Mesenchymal stem cell (in vitro differentiated cells and primary cell): ENCODE data around the gene ABCB9.

Experiments
- DNase-seq: peaks from one replicate; pipeline ENCODE4 v3.0.0-alpha.2; 2013
- H2AFZ ChIP-seq: one replicate; pipeline ENCODE4 v1.6.1; 2013; ENCODE audit warnings: low read depth, mild to moderate bottlenecking, control low read depth, inconsistent platforms, low read length, moderate library complexity
- H2AK5ac ChIP-seq: 2 replicates; pipeline ENCODE4 v1.6.1; 2013; ENCODE audit warnings: low read length, moderate library complexity, mild to moderate bottlenecking, inconsistent platforms; ENCODE audit not compliant: severe bottlenecking
- H2BK120ac ChIP-seq: one replicate; pipeline ENCODE4 v1.6.1; 2013; ENCODE audit warnings: low read depth, mild to moderate bottlenecking, inconsistent platforms, low read length, moderate library complexity
- H2BK12ac ChIP-seq, 2 experiments: one replicate each; pipeline ENCODE4 v1.6.1; 2013; ENCODE audit warnings: inconsistent platforms in 2 of 2, low read length in 2 of 2, mild to moderate bottlenecking in 2 of 2, moderate library complexity in 2 of 2, control low read depth in 1 of 2
- H2BK15ac ChIP-seq: one replicate; pipeline ENCODE4 v1.6.1; 2013; ENCODE audit warnings: mild to moderate bottlenecking, low read depth, inconsistent platforms; ENCODE audit not compliant: poor library complexity, severe bottlenecking
- H2BK5ac ChIP-seq: 2 replicates; pipeline ENCODE4 v1.6.1; 2013; ENCODE audit warnings: low read depth, mild to moderate bottlenecking, low read length, control low read depth, inconsistent platforms; ENCODE audit not compliant: poor library complexity, severe bottlenecking
- H3K14ac ChIP-seq, 2 experiments: one replicate each; pipeline ENCODE4 v1.6.1; 2013; ENCODE audit warnings: inconsistent platforms in 2 of 2, low read length in 2 of 2, control low read depth in 1 of 2, mild to moderate bottlenecking in 1 of 2, moderate library complexity in 1 of 2
- H3K18ac ChIP-seq, 2 experiments: one replicate each; pipeline ENCODE4 v1.6.1; 2013; ENCODE audit warnings: inconsistent platforms in 2 of 2, low read length in 2 of 2, control low read depth in 1 of 2, low read depth in 1 of 2, mild to moderate bottlenecking in 1 of 2
- H3K23ac ChIP-seq, 2 experiments: one replicate each; pipeline ENCODE4 v1.6.1; 2013; ENCODE audit warnings: inconsistent platforms in 2 of 2, low read length in 2 of 2, mild to moderate bottlenecking in 2 of 2, moderate library complexity in 2 of 2, control low read depth in 1 of 2
- H3K27ac ChIP-seq: 2 replicates; pipeline ENCODE4 v1.5.1; 2013; ENCODE audit warnings: mild to moderate bottlenecking, moderate library complexity, low read length, control low read depth, inconsistent platforms; ENCODE audit not compliant: poor library complexity, severe bottlenecking
- H3K27me3 ChIP-seq, 2 experiments: 2 replicates each; pipeline versions ENCODE4 v1.6.1 to v1.7.0; 2013; ENCODE audit warnings: low read length in 2 of 2, mild to moderate bottlenecking in 2 of 2, moderate library complexity in 2 of 2, control low read depth in 1 of 2, inconsistent platforms in 1 of 2; ENCODE audit not compliant: control insufficient read depth in 1 of 2, insufficient read depth in 1 of 2
- H3K36me3 ChIP-seq, 2 experiments: 2 replicates each; pipeline versions ENCODE4 v1.6.1 to v1.7.0; 2013; ENCODE audit warnings: low read length in 2 of 2, control low read depth in 1 of 2, inconsistent platforms in 1 of 2, low read depth in 1 of 2, mild to moderate bottlenecking in 1 of 2; ENCODE audit not compliant: insufficient read depth in 2 of 2, control insufficient read depth in 1 of 2
- H3K4ac ChIP-seq, 2 experiments: one replicate each; pipeline ENCODE4 v1.6.1; 2013; ENCODE audit warnings: inconsistent platforms in 2 of 2, low read length in 2 of 2, mild to moderate bottlenecking in 2 of 2, moderate library complexity in 2 of 2, control low read depth in 1 of 2, low read depth in 1 of 2
- H3K4me1 ChIP-seq: 2 replicates; pipeline ENCODE4 v1.6.1; 2013; ENCODE audit warnings: low read depth, low read length, control low read depth; ENCODE audit not compliant: control insufficient read depth, insufficient read depth
- H3K4me2 ChIP-seq: 2 replicates; pipeline ENCODE4 v1.6.1; 2013; ENCODE audit warnings: low read length, mild to moderate bottlenecking, inconsistent platforms; ENCODE audit not compliant: poor library complexity, severe bottlenecking
- H3K4me3 ChIP-seq, 2 experiments: 2 replicates each; pipeline versions ENCODE4 v1.5.1 to v1.7.0; 2013; ENCODE audit warnings: low read length in 2 of 2, mild to moderate bottlenecking in 2 of 2, control low read depth in 1 of 2, low read depth in 1 of 2; ENCODE audit not compliant: insufficient read depth in 1 of 2
- H3K79me1 ChIP-seq: replicated peaks from 2 replicates; pipeline ENCODE4 v1.6.1; 2013; ENCODE audit warnings: mild to moderate bottlenecking, control low read depth, low read length, inconsistent platforms; ENCODE audit not compliant: poor library complexity, severe bottlenecking
- H3K9ac ChIP-seq: 2 replicates; pipeline ENCODE4 v1.7.0; 2013; ENCODE audit warnings: mild to moderate bottlenecking, low read length, moderate library complexity
- H3K9me3 ChIP-seq: 2 replicates; pipeline ENCODE4 v1.7.0; 2013; ENCODE audit warnings: mild to moderate bottlenecking, low read length; ENCODE audit not compliant: control insufficient read depth
- H4K8ac ChIP-seq: one replicate; pipeline ENCODE4 v1.6.1; 2013; ENCODE audit warnings: inconsistent platforms, mild to moderate bottlenecking, low read length, moderate library complexity
- H4K91ac ChIP-seq: one replicate; pipeline ENCODE4 v1.6.1; 2013; ENCODE audit warnings: mild to moderate bottlenecking, low read length, inconsistent platforms
- WGBS: methylation state at CpG from one replicate; pipeline ENCODE4 v1.1.7; 2013; ENCODE audit warnings: mixed read lengths; 5-methylcytosine and 5-hydroxymethylcytosine counted together

Gene ABCB9

GRCh38 chr12:123010681-123011080 is 44.4 kb upstream of the ABCB9 start:
- Histone ChIP-seq H2AFZ (no peak overlapping the region), H3K79me1 (no peaks in the 10 kb centered on the region), H3K9ac (no peak overlapping the region), H4K91ac (no peak overlapping the region), H2BK12ac (no peak overlapping the region), H3K9me3 (no peaks in the 10 kb centered on the region), H2BK120ac (no peak overlapping the region), H3K14ac (no peak overlapping the region), H3K27me3 (no peaks in the 10 kb centered on the region), H3K4me2 (no peak overlapping the region), H2BK5ac (no peak overlapping the region), H3K36me3 (peaks cover 31 to 54% of the 10 kb centered on the region in 2 experiments), H3K18ac (no peak overlapping the region), H2AK5ac (no peak overlapping the region), H2BK15ac (no peak overlapping the region), H3K4me1 (peaks cover 8% of the 10 kb centered on the region), H3K23ac (no peak overlapping the region), H3K4ac (no peak overlapping the region), H3K27ac (no peak overlapping the region), H3K4me3 (no peak overlapping the region), H4K8ac (no peak overlapping the region)
- DNase-seq, result no peak
- 95% methylated on average over 4 of the region's 4 CpGs for WGBS

- H4K91ac ChIP-seq, result no peak overlapping the region
- H3K23ac ChIP-seq, result no peak overlapping the region
- no peak for DNase-seq
- no peak overlapping the region for H3K9ac ChIP-seq
- H3K79me1 ChIP-seq, result no peaks in the 10 kb centered on the region
- H3K14ac ChIP-seq, result no peak overlapping the region
- no peak overlapping the region for H2BK15ac ChIP-seq
- no peak overlapping the region for H3K4me2 ChIP-seq
- H3K18ac ChIP-seq, result no peak overlapping the region
- no peak overlapping the region for H2BK120ac ChIP-seq
- no peaks in the 10 kb centered on the region for H3K9me3 ChIP-seq
- no peak overlapping the region for H3K27ac ChIP-seq
- no peak overlapping the region for H2AFZ ChIP-seq
- H2AK5ac ChIP-seq, result no peak overlapping the region
- H3K4ac ChIP-seq, result no peak overlapping the region
- WGBS, result 90% methylated on average over 1 of the region's 1 CpG
- peaks cover 35 to 57% of the 10 kb centered on the region in 2 experiments for H3K36me3 ChIP-seq
- no peak overlapping the region for H3K4me3 ChIP-seq
- no peak overlapping the region for H4K8ac ChIP-seq
- no peaks in the 10 kb centered on the region for H3K27me3 ChIP-seq
- no peak overlapping the region for H2BK12ac ChIP-seq
- H2BK5ac ChIP-seq, result no peak overlapping the region
- H3K4me1 ChIP-seq, result peaks cover 8% of the 10 kb centered on the region
These were observed 43.8 kb upstream of the ABCB9 start for GRCh38 chr12:123010110-123010509.

- Histone ChIP-seq H3K4me2 (no peak overlapping the region), H3K9ac (no peak overlapping the region), H3K4me3 (no peak overlapping the region), H2BK5ac (no peak overlapping the region), H3K18ac (no peak overlapping the region), H4K91ac (no peak overlapping the region), H3K27ac (no peak overlapping the region), H2AFZ (no peak overlapping the region), H3K9me3 (no peaks in the 10 kb centered on the region), H3K27me3 (no peaks in the 10 kb centered on the region), H3K4ac (no peak overlapping the region), H3K79me1 (no peaks in the 10 kb centered on the region), H3K36me3 (peaks cover 30 to 59% of the 10 kb centered on the region in 2 experiments), H3K23ac (no peak overlapping the region), H2AK5ac (no peak overlapping the region), H3K14ac (no peak overlapping the region), H2BK120ac (no peak overlapping the region), H3K4me1 (peaks cover 8% of the 10 kb centered on the region), H2BK12ac (no peak overlapping the region), H2BK15ac (no peak overlapping the region), H4K8ac (no peak overlapping the region)
- no peak for DNase-seq
- WGBS, result 90% methylated on average over 12 of the region's 12 CpGs
These were observed 40.7 kb upstream of the ABCB9 start for GRCh38 chr12:123006977-123007376.

- H3K4ac ChIP-seq, result no peak overlapping the region
- no peak overlapping the region for H2BK5ac ChIP-seq
- WGBS, result 96% methylated on average over 21 of the region's 22 CpGs
- no peak overlapping the region for H2BK15ac ChIP-seq
- no peak overlapping the region for H3K4me3 ChIP-seq
- H3K36me3 ChIP-seq, result peaks cover 36 to 54% of the 10 kb centered on the region in 2 experiments
- H3K4me2 ChIP-seq, result no peak overlapping the region
- H4K91ac ChIP-seq, result no peak overlapping the region
- DNase-seq, result no peak
- no peak overlapping the region for H3K9ac ChIP-seq
- H2BK12ac ChIP-seq, result no peak overlapping the region
- no peak overlapping the region for H3K18ac ChIP-seq
- H3K9me3 ChIP-seq, result no peaks in the 10 kb centered on the region
- no peaks in the 10 kb centered on the region for H3K79me1 ChIP-seq
- no peak overlapping the region for H2AK5ac ChIP-seq
- peaks cover 8% of the 10 kb centered on the region for H3K4me1 ChIP-seq
- no peak overlapping the region for H3K23ac ChIP-seq
- H3K27ac ChIP-seq, result no peak overlapping the region
- no peak overlapping the region for H4K8ac ChIP-seq
- no peak overlapping the region for H2AFZ ChIP-seq
- no peak overlapping the region for H2BK120ac ChIP-seq
- no peak overlapping the region for H3K14ac ChIP-seq
- H3K27me3 ChIP-seq, result no peaks in the 10 kb centered on the region
These were observed 38.9 kb upstream of the ABCB9 start for GRCh38 chr12:123005081-123005626.
